Mesothelial cell of epicardium (in vitro differentiated cells): ENCODE data around the gene DPYSL4. TPM values are rescaled to one million over a fixed set of nuclear protein-coding genes. Genes with fewer than 3 reads are reported as not detected.

Source experiments
- DNase-seq, 2 experiments: peaks; one replicate each; pipeline ENCODE4 v3.0.0; 2021; ENCODE audit warnings: low spot score in 2 of 2; ENCODE audit not compliant: unreplicated experiment in 2 of 2
- H3K27ac Mint-ChIP-seq: 2 replicates; pipeline ENCODE4 v1.8.0; 2021; ENCODE audit warnings: mixed read lengths
- H3K27me3 Mint-ChIP-seq: 2 replicates; pipeline ENCODE4 v1.8.0; 2021; ENCODE audit warnings: low read depth, mixed read lengths
- H3K36me3 Mint-ChIP-seq: 2 replicates; pipeline ENCODE4 v1.8.0; 2021; ENCODE audit warnings: mixed read lengths
- H3K4me1 Mint-ChIP-seq: 2 replicates; pipeline ENCODE4 v1.8.0; 2021; ENCODE audit warnings: mixed read lengths
- H3K4me3 Mint-ChIP-seq: 2 replicates; pipeline ENCODE4 v1.8.0; 2021; ENCODE audit warnings: mild to moderate bottlenecking, moderate library complexity, mixed read lengths
- H3K9me3 Mint-ChIP-seq: 2 replicates; pipeline ENCODE4 v1.8.0; 2021; ENCODE audit warnings: mixed read lengths
- CTCF ChIP-seq: fragments of 200-600 bp; sonication (generic); IDR thresholded peaks from one replicate; pipeline ENCODE4 v1.5.0; 2021; ENCODE audit warnings: antibody characterized with exemption; ENCODE audit not compliant: unreplicated experiment
- total RNA-seq: library from RNA; stranded (reverse); gene quantifications from 3 replicates; pipeline ENCODE4 v1.2.1, GENCODE V29; 2021

DPYSL4 gene
- total RNA-seq, 1 donor from 2014 or later, result 18.6 TPM

- no peak overlapping the region for H3K27ac Mint-ChIP-seq
- H3K4me1 Mint-ChIP-seq, result no peaks in the 10 kb centered on the region
- peaks cover 45% of the 10 kb centered on the region for H3K27me3 Mint-ChIP-seq
- H3K9me3 Mint-ChIP-seq, result no peaks in the 10 kb centered on the region
- H3K36me3 Mint-ChIP-seq, result no peaks in the 10 kb centered on the region
- peak; percentile 53 for TF ChIP-seq CTCF
- DNase-seq, result no peak
- H3K4me3 Mint-ChIP-seq, result no peak overlapping the region
Observed at GRCh38 chr10:132163278-132163765, 23.4 kb upstream of the DPYSL4 start.

GRCh38 chr10:132163826-132164515 is 22.8 kb upstream of the DPYSL4 start:
- peaks cover 46% of the 10 kb centered on the region for H3K27me3 Mint-ChIP-seq
- DNase-seq, result no peak
- H3K4me1 Mint-ChIP-seq, result no peaks in the 10 kb centered on the region
- no peaks in the 10 kb centered on the region for H3K9me3 Mint-ChIP-seq
- H3K4me3 Mint-ChIP-seq, result no peak overlapping the region
- H3K27ac Mint-ChIP-seq, result no peak overlapping the region
- H3K36me3 Mint-ChIP-seq, result no peaks in the 10 kb centered on the region
- TF ChIP-seq CTCF, result peak; percentile 7

- peaks cover 46% of the 10 kb centered on the region for H3K27me3 Mint-ChIP-seq
- no peaks in the 10 kb centered on the region for H3K9me3 Mint-ChIP-seq
- no peak for DNase-seq
- H3K36me3 Mint-ChIP-seq, result no peaks in the 10 kb centered on the region
- no peak for TF ChIP-seq CTCF
- no peak overlapping the region for H3K4me3 Mint-ChIP-seq
- no peak overlapping the region for H3K27ac Mint-ChIP-seq
- H3K4me1 Mint-ChIP-seq, result no peaks in the 10 kb centered on the region
Observed at GRCh38 chr10:132164761-132165278, 21.9 kb upstream of the DPYSL4 start.

- no peak overlapping the region for H3K27ac Mint-ChIP-seq
- no peak for TF ChIP-seq CTCF
- no peak overlapping the region for H3K4me3 Mint-ChIP-seq
- H3K36me3 Mint-ChIP-seq, result no peaks in the 10 kb centered on the region
- no peaks in the 10 kb centered on the region for H3K4me1 Mint-ChIP-seq
- peaks cover 46% of the 10 kb centered on the region for H3K27me3 Mint-ChIP-seq
- no peaks in the 10 kb centered on the region for H3K9me3 Mint-ChIP-seq
- no peak for DNase-seq
Observed at GRCh38 chr10:132165416-132165980, 21.2 kb upstream of the DPYSL4 start.

GRCh38 chr10:132166216-132166950 is 20.4 kb upstream of the DPYSL4 start:
- no peaks in the 10 kb centered on the region for H3K4me1 Mint-ChIP-seq

More at GRCh38 chr10:132166216-132166950, 20.4 kb upstream of the DPYSL4 start:
- peaks cover 54% of the 10 kb centered on the region for H3K27me3 Mint-ChIP-seq
- no peak for DNase-seq
- H3K36me3 Mint-ChIP-seq, result no peaks in the 10 kb centered on the region
- H3K9me3 Mint-ChIP-seq, result no peaks in the 10 kb centered on the region
- no peak overlapping the region for H3K4me3 Mint-ChIP-seq
- TF ChIP-seq CTCF, result no peak
- no peak overlapping the region for H3K27ac Mint-ChIP-seq
